ENCODE data around the gene GRIPAP1.

GRIPAP1 gene

GRCh38 chrX:48945517-48946348 is 56.3 kb downstream of the GRIPAP1 start:
- no peak for TF ChIP-seq Cebpa-rat (IDR thresholded peaks at IDR 0.05)
- H3K4me2 ChIP-seq: no peak overlapping the region

GRCh38 chrX:48942895-48943294 is 59.2 kb downstream of the GRIPAP1 start:
- no peak overlapping the region for H3K27ac ChIP-seq
- H3K4me3 ChIP-seq: no peak overlapping the region
- H4K20me1 ChIP-seq: peaks cover 98% of the 10 kb centered on the region
- H3K27me3 ChIP-seq: peaks cover 56% of the 10 kb centered on the region
- H3K4me1 ChIP-seq: peaks cover 32% of the 10 kb centered on the region
- H3K9ac ChIP-seq: no peak overlapping the region
- no peak for TF ChIP-seq Cebpa-rat (IDR thresholded peaks at IDR 0.05)
- H3K4me2 ChIP-seq: no peak overlapping the region
- peaks cover 25% of the 10 kb centered on the region for H3K36me3 ChIP-seq
- no peaks in the 10 kb centered on the region for H3K9me3 ChIP-seq

More at GRCh38 chrX:48945517-48946348, 56.3 kb downstream of the GRIPAP1 start:
- no peak overlapping the region for H3K27ac ChIP-seq
- peaks cover 35% of the 10 kb centered on the region for H3K36me3 ChIP-seq
- H3K9me3 ChIP-seq: no peaks in the 10 kb centered on the region
- no peak overlapping the region for H3K4me3 ChIP-seq
- H3K27me3 ChIP-seq: peaks cover 46% of the 10 kb centered on the region
- no peak overlapping the region for H3K9ac ChIP-seq
- peaks cover 4% of the 10 kb centered on the region for H3K4me1 ChIP-seq
- H4K20me1 ChIP-seq: peaks cover 95% of the 10 kb centered on the region

GRCh38 chrX:48940404-48940955 is 61.6 kb downstream of the GRIPAP1 start:
- Histone ChIP-seq H3K9ac (no peak overlapping the region; the same call in 1 of the 2 replicates), H3K4me1 (peaks cover 52% of the 10 kb centered on the region), H3K4me2 (peak overlapping the region; percentile 72), H3K27ac (0 out of 2 replicates have a peak overlapping the region, but pooled peaks have one; percentile 13), H3K4me3 (no peak overlapping the region), H3K27me3 (peaks cover 63% of the 10 kb centered on the region), H3K9me3 (no peaks in the 10 kb centered on the region), H3K36me3 (peaks cover 22% of the 10 kb centered on the region), H4K20me1 (peaks cover 95% of the 10 kb centered on the region)
- no peak for TF ChIP-seq Cebpa-rat (IDR thresholded peaks at IDR 0.05)

DNA sequence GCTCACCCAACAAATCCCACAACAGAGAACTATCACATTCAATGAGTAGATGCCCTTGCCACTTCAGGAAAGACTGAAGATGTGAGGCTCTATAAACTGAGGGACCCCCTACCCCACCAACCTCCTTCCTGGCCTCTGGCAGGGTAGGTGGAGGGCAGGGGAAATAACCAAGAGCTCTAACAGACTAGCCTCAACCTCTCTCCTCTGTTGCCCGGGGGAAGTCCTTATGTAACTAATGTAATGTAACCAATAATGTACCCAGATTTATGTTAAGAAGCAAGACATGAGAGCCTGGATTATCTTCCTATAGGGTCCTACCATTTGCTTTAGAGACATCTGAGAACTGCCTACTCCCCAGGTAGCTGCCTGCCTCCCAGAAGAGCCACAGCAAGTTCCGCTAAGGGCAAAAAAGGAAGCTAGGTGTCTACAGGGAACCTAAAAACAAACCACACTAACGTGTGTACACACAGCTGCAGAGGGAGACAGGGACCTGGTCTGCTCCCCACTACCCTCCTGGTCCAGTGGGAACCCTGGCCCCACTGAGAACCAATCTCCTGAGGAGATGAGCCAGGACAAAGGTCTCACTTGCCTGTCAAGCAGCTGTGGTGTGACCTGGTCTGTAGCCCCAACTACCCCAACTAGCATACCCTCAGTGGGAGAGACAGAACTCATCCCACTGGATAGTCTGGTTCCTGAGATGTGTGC is 62.4 kb downstream of the GRIPAP1 start:
- Histone ChIP-seq H3K36me3 (peaks cover 29% of the 10 kb centered on the region), H3K9me3 (no peaks in the 10 kb centered on the region), H3K27me3 (peaks cover 63% of the 10 kb centered on the region), H3K4me1 (peaks cover 52% of the 10 kb centered on the region), H3K9ac (no peak overlapping the region; the same call in 1 of the 2 replicates), H3K4me3 (no peak overlapping the region), H4K20me1 (peaks cover 87% of the 10 kb centered on the region), H3K4me2 (peak overlapping the region; percentile 72), H3K27ac (0 out of 2 replicates have a peak overlapping the region, but pooled peaks have one; percentile 13)
- no peak for TF ChIP-seq Cebpa-rat (IDR thresholded peaks at IDR 0.05)

- H4K20me1 ChIP-seq: peaks cover 79% of the 10 kb centered on the region
- no peak overlapping the region for H3K4me3 ChIP-seq
- H3K27ac ChIP-seq: peak overlapping the region; percentile 48
- H3K9ac ChIP-seq: no peak overlapping the region
- H3K4me1 ChIP-seq: peaks cover 52% of the 10 kb centered on the region
- TF ChIP-seq Cebpa-rat (IDR thresholded peaks at IDR 0.05): no peak
- H3K27me3 ChIP-seq: peaks cover 60% of the 10 kb centered on the region
- peaks cover 32% of the 10 kb centered on the region for H3K36me3 ChIP-seq
- H3K4me2 ChIP-seq: peak overlapping the region; percentile 72
- no peaks in the 10 kb centered on the region for H3K9me3 ChIP-seq
Measured at GRCh38 chrX:48938721-48939425, 63.2 kb downstream of the GRIPAP1 start.

DNA sequence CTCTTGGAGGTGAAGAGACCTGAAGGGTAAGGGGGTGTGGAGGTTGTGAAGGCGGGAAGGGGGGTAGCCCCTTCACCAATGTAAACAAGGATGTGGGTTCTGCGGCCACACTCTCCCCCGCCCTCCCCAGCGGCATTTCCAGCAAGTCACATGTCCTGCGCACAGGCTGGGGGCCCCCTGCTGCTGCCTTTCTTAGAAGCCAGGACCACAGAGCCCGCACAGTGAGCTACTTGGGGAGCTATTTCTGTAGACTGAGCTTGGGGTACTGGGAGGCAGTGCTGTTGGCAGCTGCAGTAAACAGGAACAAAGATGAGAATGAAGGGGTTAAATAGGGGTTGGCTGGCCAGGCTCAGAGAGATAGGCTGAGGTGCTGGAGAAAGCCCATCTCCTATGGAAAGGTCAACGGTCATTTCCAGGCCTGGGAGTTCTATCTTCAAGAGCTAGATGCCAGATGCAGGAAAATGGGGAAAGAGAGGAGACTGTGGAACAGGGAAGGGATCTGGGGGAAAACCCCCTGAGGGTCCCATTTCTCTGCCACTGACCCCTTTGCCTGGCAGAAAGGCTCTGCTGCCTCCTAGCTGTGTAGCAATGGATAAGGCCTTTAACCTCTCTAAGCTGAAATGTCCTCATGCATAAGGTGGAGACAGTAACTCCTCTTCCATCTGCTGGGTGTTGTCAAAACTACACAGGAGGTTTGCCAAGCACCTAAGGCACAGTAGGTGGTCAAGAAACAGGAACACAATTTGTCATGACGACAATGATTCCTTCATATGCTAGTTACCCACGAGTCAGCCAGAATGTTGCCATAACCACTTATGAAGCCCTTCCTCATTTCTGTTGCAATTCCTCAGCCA is 64.8 kb downstream of the GRIPAP1 start:
- H3K4me2 ChIP-seq: peak overlapping the region; percentile 72
- peak overlapping the region; percentile 48 for H3K27ac ChIP-seq
- H3K9me3 ChIP-seq: peaks cover 7% of the 10 kb centered on the region; the same call in 1 of the 2 replicates
- H3K27me3 ChIP-seq: peaks cover 46% of the 10 kb centered on the region
- peaks cover 63% of the 10 kb centered on the region for H4K20me1 ChIP-seq
- H3K9ac ChIP-seq: peak overlapping the region; percentile 27
- H3K4me3 ChIP-seq: 0 out of 2 replicates have a peak overlapping the region, but pooled peaks have one; percentile 9
- H3K4me1 ChIP-seq: peaks cover 52% of the 10 kb centered on the region
- TF ChIP-seq Cebpa-rat (IDR thresholded peaks at IDR 0.05): no peak
- H3K36me3 ChIP-seq: peaks cover 30% of the 10 kb centered on the region

DNA sequence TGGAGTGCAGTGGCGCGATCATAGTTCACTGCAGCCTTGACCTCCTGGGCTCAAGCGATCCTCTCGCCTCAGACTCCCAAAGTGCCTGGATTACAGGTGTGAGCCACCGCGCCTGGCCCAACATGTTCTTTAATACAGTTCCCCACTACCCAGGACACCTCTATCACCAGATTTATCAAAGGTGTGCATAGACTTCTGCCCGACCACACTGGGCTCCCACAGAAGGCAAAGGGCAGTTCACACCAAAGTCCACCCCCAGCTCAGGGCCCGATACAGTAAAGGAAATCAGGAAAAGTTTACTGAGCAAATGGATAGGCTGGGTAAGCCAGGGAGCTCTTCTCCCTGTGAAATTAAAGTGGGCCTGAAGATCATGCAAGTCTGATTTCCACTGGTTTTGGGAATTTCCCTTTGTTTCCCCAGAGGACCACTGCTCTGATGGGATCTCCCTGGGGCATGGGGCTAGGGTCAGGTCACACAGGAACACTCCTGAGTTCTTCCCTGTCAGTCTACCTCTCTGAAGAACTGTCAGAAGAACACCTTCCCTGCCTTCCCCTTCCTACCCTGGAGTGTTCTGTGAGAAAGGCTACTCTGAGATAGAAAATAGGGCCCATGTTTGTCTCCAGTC is 65.5 kb downstream of the GRIPAP1 start:
- peaks cover 44% of the 10 kb centered on the region for H3K27me3 ChIP-seq
- peak overlapping the region; percentile 48; the same call in 1 of the 2 replicates for H3K27ac ChIP-seq
- peaks cover 52% of the 10 kb centered on the region for H3K4me1 ChIP-seq
- H3K9me3 ChIP-seq: peaks cover 7% of the 10 kb centered on the region; the same call in 1 of the 2 replicates
- H3K9ac ChIP-seq: peak overlapping the region; percentile 27; the same call in 1 of the 2 replicates
- H3K36me3 ChIP-seq: peaks cover 31% of the 10 kb centered on the region
- H3K4me2 ChIP-seq: peak overlapping the region; percentile 72
- no peak for TF ChIP-seq Cebpa-rat (IDR thresholded peaks at IDR 0.05)
- 0 out of 2 replicates have a peak overlapping the region, but pooled peaks have one; percentile 9 for H3K4me3 ChIP-seq
- H4K20me1 ChIP-seq: peaks cover 56% of the 10 kb centered on the region

GRCh38 chrX:48935301-48935670 is 66.8 kb downstream of the GRIPAP1 start:
- Histone ChIP-seq H3K9me3 (peaks cover 7% of the 10 kb centered on the region; the same call in 1 of the 2 replicates), H3K27ac (no peak overlapping the region), H3K4me2 (no peak overlapping the region), H3K4me3 (no peak overlapping the region), H3K27me3 (peaks cover 37% of the 10 kb centered on the region), H3K4me1 (peaks cover 44% of the 10 kb centered on the region), H3K9ac (no peak overlapping the region), H4K20me1 (peaks cover 44% of the 10 kb centered on the region), H3K36me3 (peaks cover 44% of the 10 kb centered on the region)
- TF ChIP-seq Cebpa-rat (IDR thresholded peaks at IDR 0.05): no peak

Measured in BLaER1 (cell line).